Smooth muscle cell (in vitro differentiated cells): ENCODE measurements around the gene PPP1R3G. TPM values are rescaled to one million over a fixed set of nuclear protein-coding genes. Genes with fewer than 3 reads are reported as not detected.

Experiments used
- DNase-seq: peaks from one replicate; lab custom pipeline; 2025; ENCODE audit not compliant: unreplicated experiment; lab: John Stamatoyannopoulos, UW
- H2AFZ ChIP-seq: fragments of 200-600 bp; sonication (generic); 2 replicates; pipeline ENCODE4 v1.6.0; 2016; ENCODE audit warnings: antibody characterized with exemption, low read depth, mild to moderate bottlenecking
- H3F3A ChIP-seq: fragments of 200-600 bp; sonication (generic); 2 replicates; pipeline ENCODE4 v1.6.0; 2017; ENCODE audit warnings: antibody characterized with exemption, low read depth
- H3K27ac ChIP-seq: fragments of 200-600 bp; sonication (generic); 2 replicates; pipeline ENCODE4 v1.5.1; 2016; ENCODE audit warnings: low read depth, mild to moderate bottlenecking
- H3K27me3 ChIP-seq: fragments of 200-600 bp; sonication (generic); 2 replicates; pipeline ENCODE4 v1.6.1; 2016; ENCODE audit warnings: low read depth, mild to moderate bottlenecking
- H3K36me3 ChIP-seq: fragments of 200-600 bp; sonication (generic); 2 replicates; pipeline ENCODE4 v1.5.1; 2016; ENCODE audit warnings: low read depth
- H3K4me1 ChIP-seq: fragments of 200-600 bp; sonication (generic); 2 replicates; pipeline ENCODE4 v1.5.1; 2016; ENCODE audit warnings: low read depth
- H3K4me2 ChIP-seq: fragments of 200-600 bp; sonication (generic); 2 replicates; pipeline ENCODE4 v1.6.0; 2016; ENCODE audit warnings: mild to moderate bottlenecking
- H3K4me3 ChIP-seq: fragments of 200-600 bp; sonication (generic); 2 replicates; pipeline ENCODE4 v1.5.1; 2016; ENCODE audit warnings: mild to moderate bottlenecking
- H3K79me2 ChIP-seq: fragments of 200-600 bp; sonication (generic); 2 replicates; pipeline ENCODE4 v1.6.0; 2016; ENCODE audit warnings: low read depth, mild to moderate bottlenecking
- H3K9ac ChIP-seq: fragments of 200-600 bp; sonication (generic); 2 replicates; pipeline ENCODE4 v1.6.0; 2016; ENCODE audit warnings: low read depth
- H3K9me3 ChIP-seq: fragments of 200-600 bp; sonication (generic); replicated peaks from 2 replicates; pipeline ENCODE4 v1.5.1; 2016; ENCODE audit warnings: low read depth
- H4K20me1 ChIP-seq: fragments of 200-600 bp; sonication (generic); 2 replicates; pipeline ENCODE4 v1.6.0; 2016; ENCODE audit warnings: low read depth
- WGBS: methylation state at CpG from one replicate; pipeline ENCODE4 v1.1.7; 2016; ENCODE audit warnings: low lambda C conversion rate; 5-methylcytosine and 5-hydroxymethylcytosine counted together
- polyA plus RNA-seq: library from polyadenylated mRNA; unstranded; fragments of >200 nt; fragmentation: Nextera tagmentation; extraction: Ambion mirVana; gene quantifications from 2 replicates; pipeline ENCODE4 v1.2.1, GENCODE V29; 2016
- total RNA-seq: library from RNA; depleted of rRNA; stranded (reverse); fragments of >200 nt; gene quantifications from 2 replicates; pipeline ENCODE4 v1.2.3, GENCODE V29; 2014
- TF ChIP-seq, protein P1 (sequence below): fragments of 200-600 bp; sonication (generic); IDR thresholded peaks from 2 replicates; pipeline ENCODE4 v1.5.1; 2017; ENCODE audit warnings: borderline replicate concordance, mild to moderate bottlenecking, antibody characterized with exemption; ENCODE audit not compliant: insufficient read depth, poor library complexity, severe bottlenecking

The PPP1R3G gene
- total and polyA plus RNA-seq, 2 experiments from 2014 or later, result 0.63 to 1.4 TPM

DNA sequence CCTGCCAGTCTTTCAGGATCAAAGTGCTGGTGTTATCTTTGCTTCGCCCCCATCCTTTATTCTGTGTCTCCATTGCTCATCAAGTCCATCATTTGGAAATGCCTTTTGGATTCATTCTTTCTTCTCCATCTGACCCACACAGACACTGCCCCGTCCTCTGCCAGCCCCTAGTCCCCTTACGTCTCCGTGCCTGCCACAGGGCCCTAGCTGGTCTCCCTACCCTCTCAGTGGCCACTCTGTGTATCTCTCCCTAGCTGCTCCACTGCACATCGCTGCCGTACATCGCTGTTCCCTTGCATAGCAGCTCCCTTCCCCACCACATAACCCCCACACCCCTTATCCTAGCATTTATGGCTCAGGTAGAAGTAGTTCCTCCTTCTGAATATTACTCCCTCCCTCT, 15.7 kb downstream of the PPP1R3G start:
- no peak overlapping the region for H3K9ac ChIP-seq
- no peaks in the 10 kb centered on the region for H3K4me1 ChIP-seq
- H3K36me3 ChIP-seq, result no peaks in the 10 kb centered on the region
- 95% methylated on average over 7 of the region's 7 CpGs for WGBS
- DNase-seq, result no peak
- H2AFZ ChIP-seq, result no peak overlapping the region
- no peaks in the 10 kb centered on the region for H3K9me3 ChIP-seq
- no peaks in the 10 kb centered on the region for H3K27me3 ChIP-seq
- H3K4me3 ChIP-seq, result no peak overlapping the region
- no peaks in the 10 kb centered on the region for H4K20me1 ChIP-seq
- no peak overlapping the region for H3K4me2 ChIP-seq
- no peaks in the 10 kb centered on the region for H3F3A ChIP-seq
- no peaks in the 10 kb centered on the region for H3K79me2 ChIP-seq
- H3K27ac ChIP-seq, result no peak overlapping the region
- TF ChIP-seq, protein P1, sequence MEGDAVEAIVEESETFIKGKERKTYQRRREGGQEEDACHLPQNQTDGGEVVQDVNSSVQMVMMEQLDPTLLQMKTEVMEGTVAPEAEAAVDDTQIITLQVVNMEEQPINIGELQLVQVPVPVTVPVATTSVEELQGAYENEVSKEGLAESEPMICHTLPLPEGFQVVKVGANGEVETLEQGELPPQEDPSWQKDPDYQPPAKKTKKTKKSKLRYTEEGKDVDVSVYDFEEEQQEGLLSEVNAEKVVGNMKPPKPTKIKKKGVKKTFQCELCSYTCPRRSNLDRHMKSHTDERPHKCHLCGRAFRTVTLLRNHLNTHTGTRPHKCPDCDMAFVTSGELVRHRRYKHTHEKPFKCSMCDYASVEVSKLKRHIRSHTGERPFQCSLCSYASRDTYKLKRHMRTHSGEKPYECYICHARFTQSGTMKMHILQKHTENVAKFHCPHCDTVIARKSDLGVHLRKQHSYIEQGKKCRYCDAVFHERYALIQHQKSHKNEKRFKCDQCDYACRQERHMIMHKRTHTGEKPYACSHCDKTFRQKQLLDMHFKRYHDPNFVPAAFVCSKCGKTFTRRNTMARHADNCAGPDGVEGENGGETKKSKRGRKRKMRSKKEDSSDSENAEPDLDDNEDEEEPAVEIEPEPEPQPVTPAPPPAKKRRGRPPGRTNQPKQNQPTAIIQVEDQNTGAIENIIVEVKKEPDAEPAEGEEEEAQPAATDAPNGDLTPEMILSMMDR, result no peak

DNA sequence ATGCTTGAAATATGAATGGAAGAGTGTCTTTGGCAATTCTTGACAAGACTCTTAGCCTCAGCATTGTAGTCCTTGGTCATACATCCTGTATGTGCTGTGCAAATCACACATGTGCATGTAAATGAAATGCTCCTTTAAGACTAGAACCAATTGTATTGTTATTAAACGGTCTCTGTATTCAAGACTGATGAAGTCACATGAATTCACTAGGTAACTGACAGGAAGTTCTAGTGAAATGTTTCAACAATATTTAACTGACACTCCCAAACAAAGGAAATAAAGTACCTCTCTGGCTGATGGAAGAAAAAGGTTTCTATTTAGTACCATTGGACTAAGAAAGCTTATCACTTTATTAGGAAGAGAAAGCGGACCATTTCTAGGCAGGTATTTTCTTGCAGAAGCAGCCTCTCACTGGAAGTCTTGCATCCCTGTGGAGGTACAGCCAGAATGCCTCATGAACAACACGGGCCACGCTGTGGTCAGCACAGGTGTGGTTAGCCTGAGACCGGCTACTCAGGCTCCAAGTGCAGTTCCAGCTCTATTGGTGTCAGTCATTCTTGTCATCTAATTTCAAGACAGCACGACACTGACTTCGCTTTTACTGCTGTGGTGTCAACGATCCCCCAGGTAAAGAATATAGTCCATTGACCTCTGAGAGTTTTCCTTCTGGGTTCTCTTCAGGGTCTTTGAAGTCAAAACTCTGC, 17.3 kb downstream of the PPP1R3G start:
- Histone ChIP-seq H3F3A (no peaks in the 10 kb centered on the region), H3K79me2 (no peaks in the 10 kb centered on the region), H4K20me1 (no peaks in the 10 kb centered on the region), H3K9me3 (no peaks in the 10 kb centered on the region), H2AFZ (no peak overlapping the region), H3K27ac (no peak overlapping the region), H3K9ac (no peak overlapping the region), H3K4me2 (no peak overlapping the region), H3K4me3 (no peak overlapping the region), H3K36me3 (no peaks in the 10 kb centered on the region), H3K27me3 (no peaks in the 10 kb centered on the region), H3K4me1 (no peaks in the 10 kb centered on the region)
- 87% methylated on average over 8 of the region's 8 CpGs for WGBS
- no peak for DNase-seq
- TF ChIP-seq, protein P1, result no peak

- no peaks in the 10 kb centered on the region for H3K27me3 ChIP-seq
- no peaks in the 10 kb centered on the region for H3K36me3 ChIP-seq
- no peaks in the 10 kb centered on the region for H3K4me1 ChIP-seq
- H3K9ac ChIP-seq, result no peak overlapping the region
- H3K79me2 ChIP-seq, result no peaks in the 10 kb centered on the region
- no peaks in the 10 kb centered on the region for H4K20me1 ChIP-seq
- H3F3A ChIP-seq, result no peaks in the 10 kb centered on the region
- no peak for DNase-seq
- no peak overlapping the region for H2AFZ ChIP-seq
- no peak overlapping the region for H3K27ac ChIP-seq
- TF ChIP-seq, protein P1, result no peak
- 96% methylated on average over 8 of the region's 8 CpGs for WGBS
- no peaks in the 10 kb centered on the region for H3K9me3 ChIP-seq
- H3K4me3 ChIP-seq, result no peak overlapping the region
- H3K4me2 ChIP-seq, result no peak overlapping the region
Observed at GRCh38 chr6:5103250-5103649, 18.1 kb downstream of the PPP1R3G start.

DNA sequence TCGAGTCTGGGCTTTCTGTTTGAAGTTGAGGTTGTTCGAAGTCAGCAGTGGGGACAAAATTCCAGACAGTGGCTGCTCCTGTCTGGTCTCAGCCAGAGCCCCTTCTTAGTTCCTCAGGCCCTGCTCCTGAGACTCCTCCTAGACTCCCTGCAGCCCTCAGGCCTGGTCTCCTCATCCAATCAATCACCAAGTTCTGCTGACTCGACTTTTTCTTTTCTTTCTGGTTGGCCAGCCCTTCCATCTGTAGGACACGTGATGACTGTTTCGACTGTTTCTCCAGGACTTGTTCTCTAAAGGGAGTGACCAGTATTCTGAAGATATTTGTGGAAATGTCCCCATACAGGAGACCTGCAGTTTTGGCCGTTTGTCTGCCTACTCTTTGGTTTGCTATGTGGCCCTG, 19.5 kb downstream of the PPP1R3G start:
- Histone ChIP-seq H3K4me2 (no peak overlapping the region), H3K4me3 (no peak overlapping the region), H2AFZ (no peak overlapping the region), H3K9ac (no peak overlapping the region), H3K36me3 (no peaks in the 10 kb centered on the region), H4K20me1 (no peaks in the 10 kb centered on the region), H3K27ac (no peak overlapping the region), H3K4me1 (no peaks in the 10 kb centered on the region), H3K27me3 (no peaks in the 10 kb centered on the region), H3F3A (no peaks in the 10 kb centered on the region), H3K79me2 (no peaks in the 10 kb centered on the region), H3K9me3 (no peaks in the 10 kb centered on the region)
- DNase-seq, result no peak
- TF ChIP-seq, protein P1, result no peak
- 96% methylated on average over 6 of the region's 6 CpGs for WGBS
